Measurements from ENCODE around the gene SV2C.

GRCh38 chr5:76152161-76152560, 69.0 kb downstream of the SV2C start:
- no peak for TF ChIP-seq ZFX (IDR thresholded peaks at IDR 0.05)
- TF ChIP-seq CTCF (conservative IDR thresholded peaks at IDR 0.05): no peak
